H9 (cell line): ENCODE results near the gene CFAP97D2. TPM values are rescaled to one million over a fixed set of nuclear protein-coding genes. Genes with fewer than 3 reads are reported as not detected.

ENCODE experiments used
- DNase-seq: peaks from one replicate; pipeline ENCODE4 v3.0.0-alpha.2; 2017
- H2AFZ ChIP-seq: one replicate; pipeline ENCODE4 v1.6.1; 2013; ENCODE audit warnings: mild to moderate bottlenecking, low read length, control low read depth, moderate library complexity
- H2AK5ac ChIP-seq: 2 replicates; pipeline ENCODE4 v1.6.1; 2013; ENCODE audit warnings: low read length, control low read depth, mixed read lengths; ENCODE audit not compliant: insufficient read length
- H2BK120ac ChIP-seq: one replicate; pipeline ENCODE4 v1.6.1; 2013; ENCODE audit warnings: low read depth, mild to moderate bottlenecking, low read length, control low read depth, inconsistent platforms; ENCODE audit not compliant: poor library complexity, severe bottlenecking
- H2BK12ac ChIP-seq: 2 replicates; pipeline ENCODE4 v1.6.1; 2013; ENCODE audit warnings: low read length, control low read depth, mixed read lengths, low read depth; ENCODE audit not compliant: insufficient read length
- H2BK15ac ChIP-seq: 2 replicates; pipeline ENCODE4 v1.6.1; 2013; ENCODE audit warnings: low read depth, low read length, control low read depth
- H2BK20ac ChIP-seq: one replicate; pipeline ENCODE4 v1.6.1; 2013; ENCODE audit warnings: low read depth, mild to moderate bottlenecking, low read length, control low read depth, inconsistent platforms; ENCODE audit not compliant: poor library complexity, severe bottlenecking
- H2BK5ac ChIP-seq: 2 replicates; pipeline ENCODE4 v1.6.1; 2013; ENCODE audit warnings: low read length, control low read depth, mixed read lengths; ENCODE audit not compliant: insufficient read length
- H3K14ac ChIP-seq: 2 replicates; pipeline ENCODE4 v1.6.1; 2013; ENCODE audit warnings: low read length, control low read depth; ENCODE audit not compliant: insufficient read depth
- H3K18ac ChIP-seq: 2 replicates; pipeline ENCODE4 v1.6.1; 2013; ENCODE audit warnings: low read depth, mild to moderate bottlenecking, mixed read lengths, low read length, control low read depth; ENCODE audit not compliant: insufficient read length
- H3K23ac ChIP-seq: 2 replicates; pipeline ENCODE4 v1.6.1; 2013; ENCODE audit warnings: low read length, control low read depth, mixed read lengths, low read depth; ENCODE audit not compliant: insufficient read length
- H3K23me2 ChIP-seq: 2 replicates; pipeline ENCODE4 v1.6.1; 2013; ENCODE audit warnings: low read depth, mild to moderate bottlenecking, mixed read lengths, low read length, control low read depth; ENCODE audit not compliant: insufficient read length, poor library complexity, severe bottlenecking
- H3K27ac ChIP-seq: 2 replicates; pipeline ENCODE4 v1.5.1; 2013; ENCODE audit warnings: low read length, control low read depth, mixed read lengths, low read depth; ENCODE audit not compliant: insufficient read length
- H3K27me3 ChIP-seq: 2 replicates; pipeline ENCODE4 v1.6.1; 2013; ENCODE audit warnings: low read length, control low read depth, inconsistent platforms; ENCODE audit not compliant: insufficient read depth
- H3K4ac ChIP-seq: 2 replicates; pipeline ENCODE4 v1.6.1; 2013; ENCODE audit warnings: low read depth, mild to moderate bottlenecking, control low read depth, inconsistent platforms, low read length, moderate library complexity
- H3K4me1 ChIP-seq: 2 replicates; pipeline ENCODE4 v1.6.1; 2013; ENCODE audit warnings: low read length, control low read depth, inconsistent platforms; ENCODE audit not compliant: insufficient read depth
- H3K4me2 ChIP-seq: 2 replicates; pipeline ENCODE4 v1.6.1; 2013; ENCODE audit warnings: low read length, control low read depth, mixed read lengths; ENCODE audit not compliant: insufficient read length, insufficient read depth
- H3K56ac ChIP-seq: 2 replicates; pipeline ENCODE4 v1.6.1; 2013; ENCODE audit warnings: low read depth, mild to moderate bottlenecking, mixed read lengths, low read length, control low read depth; ENCODE audit not compliant: insufficient read length
- H3K79me1 ChIP-seq: 2 replicates; pipeline ENCODE4 v1.6.1; 2013; ENCODE audit warnings: low read depth, mild to moderate bottlenecking, moderate library complexity, low read length, control low read depth, inconsistent platforms; ENCODE audit not compliant: insufficient read depth, poor library complexity, severe bottlenecking
- H3K79me2 ChIP-seq: 2 replicates; pipeline ENCODE4 v1.6.1; 2013; ENCODE audit warnings: low read length, control low read depth, inconsistent platforms; ENCODE audit not compliant: insufficient read depth
- H3K9ac ChIP-seq: 2 replicates; pipeline ENCODE4 v1.6.1; 2013; ENCODE audit warnings: low read length, control low read depth, mixed read lengths; ENCODE audit not compliant: insufficient read length; ENCODE audit errors: extremely low read depth
- H3K9me3 ChIP-seq: one replicate; pipeline ENCODE4 v1.6.1; 2013; ENCODE audit warnings: low read depth, low read length, inconsistent platforms; ENCODE audit not compliant: control insufficient read depth
- H3T11ph ChIP-seq: one replicate; pipeline ENCODE4 v1.6.1; 2013; ENCODE audit warnings: mild to moderate bottlenecking, low read length, control low read depth, inconsistent platforms
- H4K20me1 ChIP-seq: one replicate; pipeline ENCODE4 v1.6.1; 2013; ENCODE audit not compliant: control insufficient read depth, insufficient read length, insufficient read depth
- H4K5ac ChIP-seq: 2 replicates; pipeline ENCODE4 v1.6.1; 2013; ENCODE audit warnings: low read depth, mild to moderate bottlenecking, mixed read lengths, low read length, control low read depth; ENCODE audit not compliant: insufficient read length
- H4K8ac ChIP-seq: replicated peaks from 2 replicates; pipeline ENCODE4 v1.6.1; 2013; ENCODE audit warnings: low read length, control low read depth, mixed read lengths, low read depth; ENCODE audit not compliant: insufficient read length
- H4K91ac ChIP-seq: 2 replicates; pipeline ENCODE4 v1.6.1; 2013; ENCODE audit warnings: low read depth, mild to moderate bottlenecking, moderate library complexity, mixed read lengths, low read length, control low read depth; ENCODE audit not compliant: insufficient read length
- H3K27ac Mint-ChIP-seq, 3 experiments: 2 replicates in 2 of 3; 3 replicates in 1 of 3; pipeline ENCODE4 v1.8.0; 2020 to 2021; ENCODE audit warnings: mixed read lengths in 3 of 3, mild to moderate bottlenecking in 1 of 3, moderate library complexity in 1 of 3
- H3K27me3 Mint-ChIP-seq: 2 replicates; pipeline ENCODE4 v1.8.0; 2021; ENCODE audit warnings: low read depth, mild to moderate bottlenecking, moderate library complexity, mixed read lengths
- H3K36me3 Mint-ChIP-seq, 3 experiments: 2 replicates in 2 of 3; 3 replicates in 1 of 3; pipeline ENCODE4 v1.8.0; 2020 to 2021; ENCODE audit warnings: low read depth in 3 of 3, mixed read lengths in 3 of 3; ENCODE audit not compliant: insufficient read depth in 1 of 3
- H3K4me1 Mint-ChIP-seq, 2 experiments: 2 replicates each; pipeline ENCODE4 v1.8.0; 2020; ENCODE audit warnings: mixed read lengths in 2 of 2
- H3K4me3 Mint-ChIP-seq, 2 experiments: 2 replicates in 1 of 2; 3 replicates in 1 of 2; pipeline ENCODE4 v1.8.0; 2020 to 2021; ENCODE audit warnings: mild to moderate bottlenecking in 2 of 2, mixed read lengths in 2 of 2, moderate library complexity in 1 of 2
- H3K9me3 Mint-ChIP-seq, 2 experiments: 2 replicates in 1 of 2; 3 replicates in 1 of 2; pipeline ENCODE4 v1.8.0; 2020; ENCODE audit warnings: mild to moderate bottlenecking in 2 of 2, mixed read lengths in 2 of 2, moderate library complexity in 1 of 2
- WGBS: extraction: QIAGEN DNeasy Blood & Tissue Kit; methylation state at CpG from one replicate; pipeline ENCODE4 v1.1.7; 2013; ENCODE audit warnings: missing lambda C conversion rate, low lambda C conversion rate, mixed read lengths; ENCODE audit not compliant: insufficient read length; ENCODE audit errors: extremely low coverage; 5-methylcytosine and 5-hydroxymethylcytosine counted together
- total RNA-seq: library from RNA; stranded (reverse); gene quantifications from 2 replicates; pipeline ENCODE4 v1.2.1, GENCODE V29; 2021
- TF ChIP-seq, protein P1 (sequence below): fragments of 200-600 bp; sonication (generic); conservative IDR thresholded peaks from 3 replicates; pipeline ENCODE4 v1.8.0; 2021; ENCODE audit warnings: antibody characterized with exemption, mild to moderate bottlenecking

Gene CFAP97D2
- total RNA-seq, 1 experiment from 2014 or later: not detected

GRCh38 chr13:114202581-114202980 lies 23.5 kb downstream of the CFAP97D2 start:
- WGBS: no CpG with 5 or more reads among the region's 6 CpGs
- peaks cover 15 to 19% of the 10 kb centered on the region in 2 experiments for H3K9me3 Mint-ChIP-seq

More at GRCh38 chr13:114202581-114202980, 23.5 kb downstream of the CFAP97D2 start:
- Histone ChIP-seq H3T11ph (no peak overlapping the region), H3K56ac (no peak overlapping the region), H3K23me2 (no peaks in the 10 kb centered on the region), H3K14ac (no peak overlapping the region), H2BK5ac (no peak overlapping the region), H4K8ac (no peak overlapping the region), H2BK120ac (no peak overlapping the region), H3K23ac (no peak overlapping the region), H2BK12ac (no peak overlapping the region), H3K27me3 (no peaks in the 10 kb centered on the region), H4K5ac (no peak overlapping the region), H3K9ac (no peak overlapping the region), H2BK20ac (no peak overlapping the region), H3K9me3 (peaks cover 6% of the 10 kb centered on the region), H3K4me1 (peaks cover 2% of the 10 kb centered on the region; the same call in 1 of the 2 replicates), H4K20me1 (no peaks in the 10 kb centered on the region), H2AK5ac (no peak overlapping the region), H2AFZ (no peak overlapping the region), H3K18ac (no peak overlapping the region), H3K4me2 (no peak overlapping the region), H3K79me2 (no peaks in the 10 kb centered on the region), H2BK15ac (no peak overlapping the region), H3K79me1 (no peaks in the 10 kb centered on the region), H3K27ac (no peak overlapping the region), H4K91ac (no peak overlapping the region), H3K4ac (no peak overlapping the region)
- Mint-ChIP-seq H3K4me1 (peaks cover 12 to 13% of the 10 kb centered on the region in 2 experiments), H3K36me3 (peaks cover 0 to 4% (median 0%) of the 10 kb centered on the region in 3 experiments; a peak in 2 of 7 replicates), H3K27me3 (peaks cover 2% of the 10 kb centered on the region), H3K4me3 (no peak overlapping the region), H3K27ac (no peak overlapping the region)
- TF ChIP-seq, protein P1, sequence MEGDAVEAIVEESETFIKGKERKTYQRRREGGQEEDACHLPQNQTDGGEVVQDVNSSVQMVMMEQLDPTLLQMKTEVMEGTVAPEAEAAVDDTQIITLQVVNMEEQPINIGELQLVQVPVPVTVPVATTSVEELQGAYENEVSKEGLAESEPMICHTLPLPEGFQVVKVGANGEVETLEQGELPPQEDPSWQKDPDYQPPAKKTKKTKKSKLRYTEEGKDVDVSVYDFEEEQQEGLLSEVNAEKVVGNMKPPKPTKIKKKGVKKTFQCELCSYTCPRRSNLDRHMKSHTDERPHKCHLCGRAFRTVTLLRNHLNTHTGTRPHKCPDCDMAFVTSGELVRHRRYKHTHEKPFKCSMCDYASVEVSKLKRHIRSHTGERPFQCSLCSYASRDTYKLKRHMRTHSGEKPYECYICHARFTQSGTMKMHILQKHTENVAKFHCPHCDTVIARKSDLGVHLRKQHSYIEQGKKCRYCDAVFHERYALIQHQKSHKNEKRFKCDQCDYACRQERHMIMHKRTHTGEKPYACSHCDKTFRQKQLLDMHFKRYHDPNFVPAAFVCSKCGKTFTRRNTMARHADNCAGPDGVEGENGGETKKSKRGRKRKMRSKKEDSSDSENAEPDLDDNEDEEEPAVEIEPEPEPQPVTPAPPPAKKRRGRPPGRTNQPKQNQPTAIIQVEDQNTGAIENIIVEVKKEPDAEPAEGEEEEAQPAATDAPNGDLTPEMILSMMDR: no peak
- no peak for DNase-seq
